Measurements from ENCODE around the gene ALKBH2.
A peak's percentile ranks its signal among the peaks of the same experiment; 100 is the strongest.

ALKBH2 gene

DNA sequence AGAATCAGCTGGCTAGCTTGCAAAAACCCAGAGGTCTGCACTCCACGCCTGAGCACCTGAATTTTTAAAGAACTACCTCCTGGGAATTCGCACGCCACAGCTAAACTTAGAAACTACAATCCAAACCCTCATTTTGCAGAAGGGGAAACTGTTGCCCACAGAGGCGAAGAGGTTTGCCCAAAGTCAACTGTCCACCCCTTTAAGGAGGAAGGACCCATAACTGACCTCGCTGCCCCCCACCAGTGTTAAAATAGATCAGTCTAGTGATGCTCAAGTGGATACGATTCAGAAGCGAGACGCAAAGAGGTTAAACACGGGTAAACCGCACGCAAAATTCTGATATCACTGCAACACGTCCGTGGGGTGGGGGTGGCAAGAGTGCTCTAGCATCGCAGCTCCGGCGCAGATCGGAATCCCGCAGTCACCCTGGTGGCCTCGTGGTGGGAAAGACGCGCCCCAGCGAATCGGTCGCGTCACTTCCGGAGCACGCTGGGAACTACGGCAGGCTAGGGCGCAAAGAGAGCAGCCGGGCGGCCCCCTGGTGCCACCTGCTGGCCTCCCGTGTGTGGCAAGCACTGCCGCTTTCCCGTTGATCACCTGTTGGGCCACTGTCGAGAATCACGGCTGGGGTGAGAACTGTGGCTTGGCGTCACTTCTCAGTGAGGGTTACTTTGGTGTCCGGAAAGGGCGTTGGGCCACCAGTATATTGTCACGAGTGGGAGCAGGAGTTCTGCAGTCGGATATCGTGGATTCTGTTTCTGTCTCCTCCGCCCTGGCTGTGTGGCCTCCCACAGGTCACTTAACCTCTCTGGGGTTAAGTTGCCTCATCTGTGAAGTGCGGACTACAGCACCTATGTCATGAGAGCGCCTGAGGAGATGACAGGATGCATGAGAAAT, at the start of gene ALKBH2:
ALKBH2 (minus strand) TSS at position 451 of the 897 bp plus-strand sequence. CDS start 686 bp downstream, outside the sequence.
- DNase-seq: peak; percentile 88 to 95

DNA sequence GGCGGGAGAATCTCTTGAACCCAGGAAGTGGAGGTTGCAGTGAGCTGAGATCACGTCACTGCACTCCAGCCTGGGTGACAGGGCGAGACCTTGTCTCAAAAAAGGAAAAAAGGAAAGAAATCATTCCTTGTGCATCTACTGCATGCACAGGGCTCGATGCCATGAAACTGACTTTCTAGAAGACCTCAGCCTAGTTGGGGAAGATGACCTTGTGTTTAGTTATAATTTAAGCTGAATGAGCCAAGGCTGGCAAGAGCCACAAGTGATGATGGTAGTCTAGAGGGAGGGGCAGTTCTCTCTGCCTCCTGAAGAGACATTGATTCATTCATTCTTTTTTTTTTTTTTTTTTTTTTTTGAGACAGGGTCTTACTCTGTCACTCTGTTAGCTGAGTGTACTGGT, 47.3 kb upstream of the ALKBH2 start:
- DNase-seq: no peak

DNA sequence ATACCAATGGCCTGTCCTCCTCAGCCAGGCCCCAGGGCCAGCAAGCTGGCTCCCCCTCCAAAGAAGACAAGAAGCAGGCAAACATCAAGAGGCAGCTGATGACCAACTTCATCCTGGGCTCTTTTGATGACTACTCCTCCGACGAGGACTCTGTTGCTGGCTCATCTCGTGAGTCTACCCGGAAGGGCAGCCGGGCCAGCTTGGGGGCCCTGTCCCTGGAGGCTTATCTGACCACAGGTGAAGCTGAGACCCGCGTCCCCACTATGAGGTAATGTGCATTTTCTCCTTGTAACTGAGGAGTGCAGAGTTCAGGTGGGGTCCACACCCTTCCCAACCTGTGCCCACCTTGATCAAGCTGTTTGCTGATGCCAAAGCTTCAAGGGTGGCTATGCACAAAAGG, 46.5 kb upstream of the ALKBH2 start:
- DNase-seq: no peak

DNA sequence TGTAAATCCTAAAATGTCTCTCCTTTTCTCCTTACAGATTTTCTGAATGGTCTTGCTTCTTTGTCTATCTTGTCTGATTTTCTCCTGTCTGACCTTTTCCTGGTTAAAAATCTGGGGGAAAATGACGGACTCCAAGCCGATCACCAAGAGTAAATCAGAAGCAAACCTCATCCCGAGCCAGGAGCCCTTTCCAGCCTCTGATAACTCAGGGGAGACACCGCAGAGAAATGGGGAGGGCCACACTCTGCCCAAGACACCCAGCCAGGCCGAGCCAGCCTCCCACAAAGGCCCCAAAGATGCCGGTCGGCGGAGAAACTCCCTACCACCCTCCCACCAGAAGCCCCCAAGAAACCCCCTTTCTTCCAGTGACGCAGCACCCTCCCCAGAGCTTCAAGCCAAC, 46.1 kb upstream of the ALKBH2 start:
- DNase-seq: no peak

DNA sequence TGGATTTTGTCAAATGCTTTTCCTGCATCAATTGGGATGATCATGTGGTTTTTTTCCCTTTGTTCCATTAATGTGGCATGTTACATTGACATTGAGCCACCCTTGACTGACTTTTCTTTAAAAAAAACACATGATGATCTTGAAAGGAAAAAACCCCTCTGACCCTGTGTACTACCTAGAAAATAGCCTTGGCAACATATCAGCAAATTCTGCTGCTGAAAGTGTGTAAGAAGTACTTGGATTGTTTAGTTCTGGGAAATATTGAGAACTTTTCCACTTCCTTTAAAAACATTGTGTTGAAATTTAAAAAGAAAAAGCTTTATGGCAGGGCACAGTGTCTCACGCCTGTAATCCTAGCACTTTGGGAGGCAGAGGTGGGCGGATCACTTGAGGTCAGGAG, 43.8 kb upstream of the ALKBH2 start:
- no peak for DNase-seq

DNA sequence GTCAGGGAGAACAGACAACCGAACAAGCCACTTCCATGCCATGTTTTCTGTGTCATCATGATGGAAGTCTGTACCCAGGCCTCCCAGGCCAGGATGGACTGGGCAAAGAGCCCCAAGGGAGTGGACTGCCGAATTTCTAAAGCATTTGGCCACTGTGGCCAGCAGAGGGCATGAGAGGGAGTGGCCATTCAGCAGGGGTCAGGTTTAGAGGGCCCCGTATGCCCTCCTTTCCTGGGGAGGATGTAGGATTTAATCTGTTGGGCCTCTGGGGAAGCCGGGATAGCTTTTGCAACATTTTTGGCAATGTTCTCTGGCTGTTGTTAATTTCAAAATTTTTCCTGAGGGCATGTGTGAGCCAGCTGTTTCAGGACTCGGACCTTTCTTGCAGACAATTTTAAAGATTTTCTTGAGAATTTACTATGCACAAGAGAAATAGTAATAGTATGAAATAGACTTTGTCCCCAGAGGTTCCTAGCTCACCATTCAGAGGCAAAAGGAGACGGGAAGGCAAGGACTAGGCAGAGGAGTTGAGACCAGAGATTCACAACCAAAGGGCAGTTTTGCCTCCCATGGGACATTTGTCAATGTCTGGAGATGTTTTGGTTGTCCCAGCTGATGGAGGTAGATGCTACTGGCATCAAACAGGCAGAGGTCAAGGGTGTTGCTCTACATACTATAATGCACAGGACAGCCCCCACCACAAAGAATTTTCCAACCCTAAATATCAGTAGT, 41.1 kb upstream of the ALKBH2 start:
- no peak for DNase-seq

DNA sequence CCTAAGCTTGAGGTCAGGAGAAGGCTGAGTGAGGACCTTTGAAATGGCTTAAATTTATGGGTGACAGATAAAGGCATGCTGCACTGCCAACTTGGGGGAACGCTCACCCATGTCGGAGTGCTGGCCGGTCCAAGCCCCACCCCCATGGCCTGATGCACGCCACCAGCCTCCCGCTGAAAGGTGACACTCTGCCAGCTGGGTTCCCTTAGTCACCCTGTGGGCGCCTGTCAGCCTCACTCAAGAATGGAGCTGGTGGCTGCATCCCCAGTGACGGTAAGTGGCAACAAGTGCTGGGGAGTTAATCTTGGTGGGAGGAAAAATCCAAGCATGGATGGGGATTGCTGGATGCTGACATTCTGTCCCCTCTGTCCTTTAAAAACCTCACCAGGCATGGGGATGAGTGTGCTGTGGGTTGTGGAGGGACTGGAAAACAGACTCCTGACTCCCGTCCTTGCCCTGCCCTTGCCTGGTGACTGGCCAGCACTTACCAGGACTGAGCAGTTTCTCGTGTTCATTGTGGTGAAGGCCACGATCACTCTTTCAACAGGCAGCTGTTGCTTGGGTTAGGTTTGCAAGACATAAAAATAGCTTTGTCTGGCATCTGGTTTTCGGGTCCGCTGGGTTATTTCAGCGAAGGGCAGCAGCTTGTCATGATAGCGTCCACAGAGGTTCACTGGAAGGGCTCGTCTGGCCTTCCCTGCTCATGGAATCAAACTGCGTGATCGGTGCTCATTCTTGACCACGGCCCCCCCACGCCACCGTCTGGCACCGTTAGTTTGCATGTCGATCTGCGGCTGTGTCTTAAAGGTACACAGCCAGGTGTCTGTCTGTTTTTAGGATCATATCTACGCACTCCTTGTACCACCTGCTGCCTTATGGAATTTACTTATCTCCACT, 38.1 kb upstream of the ALKBH2 start:
- DNase-seq: no peak

DNA sequence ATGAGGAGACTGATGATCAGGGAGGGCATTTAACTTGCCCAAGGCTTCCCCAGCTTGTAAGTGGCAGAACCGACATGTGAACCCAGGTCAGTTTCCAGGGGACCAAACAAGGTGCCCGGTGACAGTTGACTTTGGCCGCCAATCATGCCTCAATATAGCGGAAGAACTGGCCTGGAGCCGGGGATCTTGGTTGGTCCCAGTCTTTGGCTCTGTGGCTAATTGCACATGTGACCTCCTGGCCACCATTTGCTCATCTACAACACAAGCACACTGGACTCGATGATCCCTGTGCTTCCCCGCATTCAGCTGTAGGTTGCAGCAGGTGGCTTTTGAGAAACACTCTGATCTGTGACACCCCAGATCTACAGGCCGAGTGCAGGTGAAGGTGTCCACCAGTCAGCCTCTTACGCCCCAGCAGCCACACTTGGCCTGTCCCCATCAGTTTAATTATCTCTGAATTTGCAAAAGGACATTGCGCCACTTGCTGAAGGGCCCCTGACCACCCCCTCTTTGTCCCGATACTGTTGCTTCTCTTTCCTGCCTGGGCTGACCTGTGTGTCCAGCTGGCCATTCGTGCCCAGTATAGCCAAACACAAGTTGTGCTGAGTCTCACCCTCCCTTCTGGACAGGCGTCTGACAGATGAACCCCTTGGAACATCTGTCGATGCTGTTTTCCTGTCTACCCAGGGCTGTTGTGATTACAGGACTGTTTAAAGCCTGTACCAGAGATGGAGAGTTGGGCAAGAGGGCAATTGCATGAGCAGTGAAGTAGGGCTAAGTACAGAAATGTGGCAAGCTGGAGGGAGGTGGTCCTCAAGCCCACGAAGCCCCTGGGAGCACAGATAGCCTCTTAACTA, 37.3 kb upstream of the ALKBH2 start:
- no peak for DNase-seq

DNA sequence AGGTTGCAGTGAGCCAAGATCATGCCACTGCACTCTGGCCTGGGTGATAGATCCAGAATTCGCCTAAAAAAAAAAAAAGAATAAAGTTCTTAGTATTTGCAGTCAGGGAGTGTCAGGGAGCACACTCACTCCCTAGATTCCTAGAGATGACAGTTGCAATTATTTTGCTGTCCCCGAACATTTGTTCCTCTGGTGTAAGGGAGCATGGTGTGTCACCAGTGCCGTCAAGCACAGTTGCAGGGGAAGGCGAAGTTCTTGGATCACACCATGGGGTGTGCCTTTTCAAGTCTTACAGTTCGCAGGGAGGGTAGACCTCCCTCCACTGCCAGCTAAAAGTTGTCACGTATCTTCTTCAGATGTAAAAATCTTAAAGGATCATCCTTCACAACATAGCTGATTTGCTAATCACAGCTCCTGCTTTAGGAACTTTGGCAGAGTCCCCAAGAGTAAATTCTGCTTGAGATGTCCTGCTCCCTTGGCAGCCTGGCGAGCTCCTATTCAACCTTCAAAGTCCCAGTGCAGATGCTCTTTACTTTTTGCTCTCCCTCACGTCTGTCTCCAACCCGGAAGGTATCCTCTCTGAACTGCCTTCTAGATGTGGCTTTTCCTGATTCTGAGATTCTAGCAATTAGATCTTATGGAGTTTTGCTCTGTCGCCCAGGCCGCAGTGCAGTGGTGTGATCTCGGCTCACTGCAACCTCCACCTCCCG, 34.4 kb upstream of the ALKBH2 start:
- DNase-seq: no peak

DNA sequence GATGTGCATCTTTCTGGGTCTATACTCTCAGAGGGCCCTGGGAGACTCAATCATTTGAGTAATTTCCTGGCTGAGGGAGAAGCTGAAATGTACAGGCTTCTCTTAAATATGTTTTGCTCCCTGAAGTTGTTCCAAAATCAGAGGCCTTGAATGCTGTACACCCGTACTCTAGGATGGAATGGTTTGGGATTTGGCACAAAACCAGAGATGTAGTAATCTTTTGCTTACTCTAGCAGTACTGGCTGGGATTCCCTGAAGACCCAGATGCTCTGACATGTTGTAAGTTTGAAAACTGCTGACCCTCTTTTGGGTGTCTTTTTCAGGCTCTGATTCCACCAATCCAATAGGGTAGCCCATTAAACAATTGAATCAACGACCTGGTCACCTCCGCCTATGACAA, 33.5 kb upstream of the ALKBH2 start:
- DNase-seq: no peak

DNA sequence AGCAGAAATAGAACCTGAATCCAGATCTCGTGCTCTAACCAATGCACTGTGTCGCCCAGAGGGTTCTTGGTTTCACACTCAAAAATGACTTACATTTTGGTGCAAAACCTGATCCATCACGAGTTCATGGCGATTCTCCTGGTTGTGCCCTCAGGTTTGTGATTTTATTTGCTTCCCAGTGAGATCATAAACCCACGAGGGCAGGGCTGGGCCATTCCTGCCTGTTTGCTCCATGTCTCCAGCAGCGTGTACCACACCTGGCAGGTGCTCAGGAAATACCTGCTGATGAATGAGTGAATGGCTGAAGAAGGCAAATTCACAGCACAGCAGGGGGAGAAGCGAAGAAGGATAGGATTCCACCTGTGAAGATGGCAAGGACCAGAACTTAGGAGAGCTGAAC, 32.5 kb upstream of the ALKBH2 start:
- no peak for DNase-seq

DNA sequence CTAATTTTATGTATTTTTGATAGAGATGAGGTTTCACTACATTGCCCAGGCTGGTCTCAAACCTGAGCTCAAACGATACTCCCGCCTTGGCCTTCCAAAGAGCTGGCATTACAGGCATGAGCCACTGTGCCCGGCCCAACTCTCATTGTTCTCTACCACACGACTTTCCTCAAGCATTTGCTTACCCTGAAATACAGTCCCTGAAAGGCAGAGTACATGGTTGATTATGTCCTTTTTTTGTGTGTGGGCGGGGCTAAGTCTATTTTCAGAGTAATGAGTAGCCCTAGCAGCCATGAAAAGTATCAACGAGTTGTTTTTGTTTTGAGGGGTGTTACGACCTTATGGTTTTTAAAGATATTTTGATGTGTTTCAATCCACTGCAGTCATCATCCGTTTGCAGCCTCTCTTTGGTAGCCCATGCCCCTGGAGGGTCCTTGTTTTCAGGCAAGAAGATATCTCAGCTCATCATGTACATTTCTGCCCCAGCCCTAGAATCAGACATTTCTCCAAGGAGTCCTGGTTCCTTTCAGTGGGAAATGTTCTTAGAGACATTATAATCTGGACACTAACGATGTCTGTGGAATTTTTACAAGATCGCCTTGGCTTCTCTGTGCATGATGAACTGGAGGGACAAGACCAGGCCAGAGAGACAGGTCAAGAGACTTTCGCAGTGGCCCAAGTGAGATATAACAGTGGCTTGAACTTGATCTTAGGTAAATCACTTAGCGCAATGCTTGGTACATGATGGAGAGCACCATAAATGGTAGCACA, 31.8 kb upstream of the ALKBH2 start:
- no peak for DNase-seq

DNA sequence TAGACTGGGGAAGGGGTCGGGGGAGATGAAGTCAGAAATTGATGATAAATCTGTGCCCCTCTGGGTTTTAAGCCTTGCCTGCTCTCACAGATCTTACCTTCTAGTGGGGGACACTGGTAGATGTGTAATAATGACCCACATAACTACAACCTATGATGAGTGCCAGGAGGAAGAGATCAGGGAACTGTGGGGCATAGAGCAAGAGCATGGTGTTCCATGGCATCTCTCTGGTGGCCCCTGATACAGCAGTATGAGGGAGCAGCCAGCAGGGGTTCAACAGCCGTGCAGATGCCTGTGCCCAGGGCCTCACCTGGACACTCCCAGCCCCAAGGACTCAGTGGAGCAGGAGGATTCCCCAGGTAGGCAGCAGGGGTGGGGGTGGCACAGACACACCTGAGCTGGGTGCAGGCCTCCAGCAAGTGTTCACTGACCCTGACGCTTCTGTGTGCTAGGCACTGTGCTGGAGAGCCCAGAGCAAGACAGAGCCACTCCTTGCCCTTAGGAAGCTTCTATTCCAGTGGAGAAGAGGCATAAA, 28.1 kb upstream of the ALKBH2 start:
- no peak for DNase-seq

DNA sequence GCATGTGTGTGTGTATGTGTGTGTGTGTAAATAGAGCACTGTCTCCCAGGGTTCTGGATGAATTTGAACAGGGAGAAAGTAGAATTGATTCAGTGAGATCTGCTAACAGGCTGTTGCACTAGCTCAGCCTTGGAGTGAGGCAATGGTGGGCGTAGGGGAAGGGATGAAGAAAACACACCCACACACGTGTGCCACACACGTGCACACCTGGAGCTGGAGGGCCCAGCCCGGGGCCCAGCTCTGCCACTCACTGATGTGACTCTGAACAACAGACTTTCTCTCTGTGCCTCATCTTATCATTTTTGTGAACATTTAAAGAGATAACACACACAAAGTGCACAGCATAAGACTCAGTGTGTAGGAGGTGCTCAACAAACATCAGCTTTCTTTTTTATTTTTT, 27.3 kb upstream of the ALKBH2 start:
- no peak for DNase-seq

DNA sequence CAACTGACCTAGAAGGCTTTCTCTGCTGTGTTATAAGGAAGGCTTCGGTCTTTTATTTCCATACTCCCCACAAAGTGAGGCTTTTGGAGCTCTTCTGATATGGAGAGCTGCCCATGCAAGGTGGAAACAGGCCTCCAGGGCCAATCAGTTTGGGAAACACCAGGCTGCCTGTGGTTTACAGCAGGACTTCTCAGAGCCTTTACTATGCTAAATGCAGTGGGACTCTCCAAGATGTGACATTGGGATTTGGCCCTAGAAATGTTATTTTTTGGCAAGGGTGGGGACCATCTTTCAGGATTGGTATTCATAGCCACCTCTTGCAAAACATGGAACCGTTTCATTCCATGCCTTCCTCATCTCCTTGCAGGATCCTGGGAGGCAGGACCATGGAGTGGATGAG, 26.8 kb upstream of the ALKBH2 start:
- no peak for DNase-seq

DNA sequence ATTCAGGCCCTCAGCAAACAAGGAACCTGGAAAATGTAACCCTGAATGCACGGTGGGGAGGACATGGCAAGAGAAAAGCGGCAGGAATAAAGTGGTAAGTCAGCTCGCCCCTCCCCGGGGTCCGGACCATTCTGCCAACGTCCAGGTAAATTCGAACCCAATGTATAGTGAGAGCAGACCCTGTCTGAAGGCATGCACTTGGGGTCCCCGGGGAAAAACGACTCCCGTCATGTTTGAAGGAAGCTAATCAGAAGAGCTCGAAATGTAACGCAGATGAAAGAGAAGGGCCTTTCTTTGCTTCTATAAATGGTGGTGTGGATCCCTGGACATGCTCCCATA, 23.3 kb upstream of the ALKBH2 start:
- DNase-seq: no peak

DNA sequence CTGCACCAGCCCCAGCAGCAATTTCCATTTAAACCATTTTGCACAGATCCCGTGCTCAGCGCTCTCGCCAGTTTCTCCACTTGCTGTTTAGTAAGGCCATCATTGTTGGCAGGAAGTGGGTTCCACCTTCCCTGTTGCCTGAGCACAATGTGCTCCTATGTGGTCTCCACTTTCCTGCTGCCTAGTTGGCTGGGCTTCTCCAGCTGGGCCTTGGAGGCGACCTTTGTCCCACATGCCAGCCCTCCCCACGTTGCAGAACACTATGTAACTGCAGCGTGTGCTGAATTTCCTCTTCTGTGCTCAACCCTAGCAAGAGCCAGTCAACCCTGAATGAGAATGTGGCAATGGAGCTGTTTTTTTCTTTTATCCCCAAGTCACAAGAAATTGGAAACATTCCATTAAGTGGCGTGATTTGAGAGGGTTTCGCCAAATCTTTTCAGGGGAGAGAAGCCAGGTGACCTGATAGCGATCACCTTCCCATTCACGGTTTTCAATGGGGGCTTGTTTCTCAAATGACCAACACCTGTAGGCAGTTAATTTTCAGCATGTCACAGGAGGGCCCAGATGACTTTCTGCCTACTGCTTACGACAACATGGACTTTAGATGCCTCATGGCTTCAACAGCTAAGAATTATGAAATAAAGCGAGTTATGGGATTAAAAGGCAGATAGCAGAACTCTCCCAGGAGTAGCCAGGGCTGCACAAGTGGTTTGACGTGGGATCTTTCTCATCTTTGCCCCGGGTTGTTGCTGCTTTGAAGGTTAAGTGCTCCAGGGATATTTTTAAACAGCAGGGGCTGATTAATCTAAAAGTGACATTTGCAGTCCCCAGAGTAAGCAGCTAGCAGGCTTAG, 22.7 kb upstream of the ALKBH2 start, which contains the start of gene ACACB:
ACACB (plus strand) TSS at position 830 of the 853 bp plus-strand sequence. CDS start 22,819 bp downstream, outside the sequence.
- DNase-seq: no peak

DNA sequence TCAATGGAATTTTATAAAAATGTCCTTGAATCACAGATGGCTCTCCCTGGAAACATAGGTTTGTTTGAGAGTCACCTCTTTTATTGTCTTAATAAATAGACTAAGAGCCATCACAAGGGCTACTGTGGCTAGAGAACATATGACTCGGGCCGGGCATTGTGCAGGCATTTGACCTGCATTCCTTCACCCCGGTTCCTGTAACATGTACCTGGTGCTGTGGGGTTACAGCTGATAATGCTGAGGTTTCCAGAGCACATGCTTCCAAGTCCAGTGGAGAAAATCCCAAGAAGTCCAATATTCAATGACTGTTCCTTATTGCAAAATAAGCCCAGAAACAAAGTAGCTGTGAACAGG, 22.1 kb upstream of the ALKBH2 start:
- no peak for DNase-seq

DNA sequence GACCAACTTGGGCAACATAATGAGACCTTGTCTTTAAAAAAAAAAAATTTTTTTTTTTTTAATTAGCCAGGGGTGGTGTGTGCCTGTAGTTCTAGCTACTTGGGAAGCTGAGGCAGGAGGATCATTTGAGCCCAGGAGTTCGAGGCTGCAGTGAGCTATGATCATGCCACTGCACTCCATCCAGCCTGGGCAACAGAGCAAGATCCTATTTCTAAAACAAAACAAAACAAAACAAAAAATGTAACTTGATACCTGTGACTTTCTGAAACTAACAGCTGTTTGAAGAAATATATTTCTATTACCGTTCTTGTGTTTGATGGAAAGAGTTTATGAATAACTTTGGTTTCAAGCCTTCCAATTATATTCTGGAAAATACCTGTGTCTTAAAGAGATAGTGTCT, 21.4 kb upstream of the ALKBH2 start:
- no peak for DNase-seq
